Measurements from ENCODE around the gene MAN2A2.
"Not testable (repeated sequence)": the region's sequence is repeated elsewhere in the genome, so short reads cannot be mapped to it uniquely, and the experiment has no call there.

Gene MAN2A2

DNA sequence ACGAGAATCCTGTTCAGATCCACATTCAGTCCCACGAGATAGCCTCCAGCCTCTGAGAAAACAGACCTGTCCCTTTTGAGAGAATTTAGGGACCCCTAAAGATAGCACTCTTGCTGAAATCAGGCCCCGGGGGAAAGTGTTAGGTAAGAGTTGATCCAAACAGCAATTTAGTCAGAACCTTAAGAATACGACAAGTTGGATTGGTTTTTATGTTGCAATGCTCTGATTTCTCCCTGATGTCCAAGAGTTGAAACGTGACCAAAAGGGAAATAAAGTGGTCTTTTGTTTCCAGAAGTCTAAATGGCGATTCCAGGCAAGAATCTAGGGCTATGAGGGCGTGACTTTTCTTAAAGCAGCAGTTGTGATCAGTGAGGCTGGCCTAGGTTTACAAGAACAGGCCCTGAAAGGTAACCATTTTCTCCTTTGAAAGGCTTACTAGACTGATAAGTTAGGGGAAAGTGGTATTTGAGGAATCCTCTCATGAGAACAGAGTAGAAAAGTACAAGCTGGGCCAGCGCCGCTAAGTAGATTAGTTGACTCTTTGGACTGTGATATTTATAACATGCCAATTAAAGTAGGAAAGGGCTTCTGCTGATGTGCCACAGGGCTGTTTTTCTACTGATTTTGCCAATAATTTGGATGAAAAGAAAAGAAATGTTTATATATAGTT is 4.9 kb downstream of the MAN2A2 start:
- H2BK120ac ChIP-seq (ENCODE audit: low read depth, low read length) = no peak overlapping the region
- H4K91ac ChIP-seq (ENCODE audit: low read length) = no peak overlapping the region
- 92% methylated on average over 9 of the region's 9 CpGs for WGBS
- H3K4ac ChIP-seq (ENCODE audit: low read depth in 1 of 2, low read length in 2 of 2) = no peak overlapping the region
- no peak for DNase-seq
- H3K36me3 ChIP-seq (ENCODE audit: control insufficient read depth in 1 of 2, insufficient read depth in 2 of 2, low read depth in 1 of 2, low read length in 2 of 2) = peaks cover 63 to 69% of the 10 kb centered on the region in 2 experiments
- H4K8ac ChIP-seq (ENCODE audit: low read length) = no peak overlapping the region
- H3K27ac ChIP-seq (ENCODE audit: low read length, poor library complexity, severe bottlenecking) = no peak overlapping the region
- H2AK5ac ChIP-seq (ENCODE audit: low read length, severe bottlenecking) = no peak overlapping the region
- H3K4me2 ChIP-seq (ENCODE audit: low read length, poor library complexity, severe bottlenecking) = no peak overlapping the region
- no peak overlapping the region for H2AFZ ChIP-seq (ENCODE audit: low read depth, low read length)
- H3K9me3 ChIP-seq (ENCODE audit: control insufficient read depth, low read length) = no peaks in the 10 kb centered on the region
- no peak overlapping the region for H2BK12ac ChIP-seq (ENCODE audit: low read length in 2 of 2)
- H3K23ac ChIP-seq (ENCODE audit: low read length in 2 of 2) = no peak overlapping the region
- H3K4me3 ChIP-seq (ENCODE audit: insufficient read depth in 1 of 2, low read depth in 1 of 2, low read length in 2 of 2) = no peak overlapping the region
- no peak overlapping the region for H2BK5ac ChIP-seq (ENCODE audit: low read depth, low read length, poor library complexity, severe bottlenecking)
- H3K79me1 ChIP-seq (replicated peaks; ENCODE audit: low read length, poor library complexity, severe bottlenecking) = peaks cover 7% of the 10 kb centered on the region
- H3K18ac ChIP-seq (ENCODE audit: low read depth in 1 of 2, low read length in 2 of 2) = no peak overlapping the region
- no peaks in the 10 kb centered on the region for H3K27me3 ChIP-seq (ENCODE audit: control insufficient read depth in 1 of 2, insufficient read depth in 1 of 2, low read length in 2 of 2)
- peak overlapping the region; percentile 45 for H3K9ac ChIP-seq (ENCODE audit: low read length)
- H2BK15ac ChIP-seq (ENCODE audit: low read depth, poor library complexity, severe bottlenecking) = no peak overlapping the region
- no peak overlapping the region for H3K14ac ChIP-seq (ENCODE audit: low read length in 2 of 2)
- peaks cover 8% of the 10 kb centered on the region for H3K4me1 ChIP-seq (ENCODE audit: control insufficient read depth, insufficient read depth, low read depth, low read length)

DNA sequence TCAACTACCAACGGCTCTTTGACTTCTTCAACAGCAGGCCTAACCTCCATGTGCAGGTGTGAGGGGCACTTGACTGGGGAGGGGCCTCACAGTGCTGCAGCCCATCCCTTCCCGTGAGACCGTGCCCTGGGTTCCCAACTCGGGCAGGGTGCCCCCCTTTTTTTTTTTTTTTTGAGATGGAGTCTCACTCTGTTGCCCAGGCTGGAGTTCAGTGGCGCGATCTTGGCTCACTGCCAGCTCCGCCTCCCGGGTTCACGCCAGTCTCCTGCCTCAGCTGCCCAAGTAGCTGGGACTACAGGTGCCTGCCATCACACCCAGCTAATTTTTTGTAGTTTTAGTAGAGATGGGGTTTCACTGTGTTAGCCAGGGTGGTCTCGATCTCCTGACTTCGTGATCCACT is 6.3 kb downstream of the MAN2A2 start:
- not testable (repeated sequence) for H2BK120ac ChIP-seq (ENCODE audit: low read depth, low read length)

DNA sequence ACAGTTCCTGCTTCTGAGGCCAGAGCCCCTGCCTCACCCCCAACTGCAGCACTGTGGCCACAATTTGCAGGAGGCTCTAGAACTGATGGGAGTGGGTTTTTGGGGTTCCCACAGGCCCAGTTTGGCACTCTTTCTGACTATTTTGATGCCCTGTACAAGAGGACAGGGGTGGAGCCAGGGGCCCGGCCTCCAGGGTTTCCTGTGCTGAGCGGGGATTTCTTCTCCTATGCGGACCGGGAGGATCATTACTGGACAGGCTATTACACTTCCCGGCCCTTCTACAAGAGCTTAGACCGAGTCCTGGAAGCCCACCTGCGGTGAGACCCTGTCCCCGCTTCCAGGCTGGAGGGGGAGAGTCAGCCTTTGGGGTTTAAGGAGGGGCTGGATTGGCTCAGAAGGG is 6.9 kb downstream of the MAN2A2 start:
- Histone ChIP-seq H2AFZ (ENCODE audit: low read depth, low read length) (no peak overlapping the region), H3K14ac (ENCODE audit: low read length in 2 of 2) (no peak overlapping the region), H2AK5ac (ENCODE audit: low read length, severe bottlenecking) (no peak overlapping the region), H3K23ac (ENCODE audit: low read length in 2 of 2) (no peak overlapping the region), H3K4me2 (ENCODE audit: low read length, poor library complexity, severe bottlenecking) (no peak overlapping the region), H4K91ac (ENCODE audit: low read length) (no peak overlapping the region), H3K9me3 (ENCODE audit: control insufficient read depth, low read length) (no peaks in the 10 kb centered on the region), H4K8ac (ENCODE audit: low read length) (no peak overlapping the region), H3K4me1 (ENCODE audit: control insufficient read depth, insufficient read depth, low read depth, low read length) (peaks cover 3% of the 10 kb centered on the region), H3K27me3 (ENCODE audit: control insufficient read depth in 1 of 2, insufficient read depth in 1 of 2, low read length in 2 of 2) (no peaks in the 10 kb centered on the region), H2BK120ac (ENCODE audit: low read depth, low read length) (no peak overlapping the region), H3K9ac (ENCODE audit: low read length) (no peak overlapping the region), H2BK15ac (ENCODE audit: low read depth, poor library complexity, severe bottlenecking) (no peak overlapping the region), H3K4me3 (ENCODE audit: insufficient read depth in 1 of 2, low read depth in 1 of 2, low read length in 2 of 2) (no peak overlapping the region), H2BK5ac (ENCODE audit: low read depth, low read length, poor library complexity, severe bottlenecking) (no peak overlapping the region), H3K4ac (ENCODE audit: low read depth in 1 of 2, low read length in 2 of 2) (no peak overlapping the region), H3K18ac (ENCODE audit: low read depth in 1 of 2, low read length in 2 of 2) (no peak overlapping the region), H3K79me1 (replicated peaks; ENCODE audit: low read length, poor library complexity, severe bottlenecking) (peaks cover 5% of the 10 kb centered on the region), H2BK12ac (ENCODE audit: low read length in 2 of 2) (no peak overlapping the region), H3K27ac (ENCODE audit: low read length, poor library complexity, severe bottlenecking) (no peak overlapping the region), H3K36me3 (ENCODE audit: control insufficient read depth in 1 of 2, insufficient read depth in 2 of 2, low read depth in 1 of 2, low read length in 2 of 2) (peaks cover 79% of the 10 kb centered on the region in 2 experiments)
- WGBS = 98% methylated on average over 8 of the region's 8 CpGs
- DNase-seq = no peak

More for the DNA sequence above, 6.3 kb downstream of the MAN2A2 start:
- not testable (repeated sequence) for H3K4me1 ChIP-seq (ENCODE audit: control insufficient read depth, insufficient read depth, low read depth, low read length); H4K91ac ChIP-seq (ENCODE audit: low read length); H2BK5ac ChIP-seq (ENCODE audit: low read depth, low read length, poor library complexity, severe bottlenecking); H3K27me3 ChIP-seq (ENCODE audit: control insufficient read depth in 1 of 2, insufficient read depth in 1 of 2, low read length in 2 of 2); H3K4ac ChIP-seq (ENCODE audit: low read depth in 1 of 2, low read length in 2 of 2); H2BK15ac ChIP-seq (ENCODE audit: low read depth, poor library complexity, severe bottlenecking); H3K79me1 ChIP-seq (replicated peaks; ENCODE audit: low read length, poor library complexity, severe bottlenecking); H3K9ac ChIP-seq (ENCODE audit: low read length); H3K18ac ChIP-seq (ENCODE audit: low read depth in 1 of 2, low read length in 2 of 2); H3K27ac ChIP-seq (ENCODE audit: low read length, poor library complexity, severe bottlenecking); DNase-seq; H2AFZ ChIP-seq (ENCODE audit: low read depth, low read length); H2BK12ac ChIP-seq (ENCODE audit: low read length in 2 of 2); H3K14ac ChIP-seq (ENCODE audit: low read length in 2 of 2); H3K4me2 ChIP-seq (ENCODE audit: low read length, poor library complexity, severe bottlenecking); H3K23ac ChIP-seq (ENCODE audit: low read length in 2 of 2); H3K9me3 ChIP-seq (ENCODE audit: control insufficient read depth, low read length); H2AK5ac ChIP-seq (ENCODE audit: low read length, severe bottlenecking); H3K4me3 ChIP-seq (ENCODE audit: insufficient read depth in 1 of 2, low read depth in 1 of 2, low read length in 2 of 2); H4K8ac ChIP-seq (ENCODE audit: low read length)
- WGBS = 96% methylated on average over 9 of the region's 11 CpGs
- H3K36me3 ChIP-seq (ENCODE audit: control insufficient read depth in 1 of 2, insufficient read depth in 2 of 2, low read depth in 1 of 2, low read length in 2 of 2) = peaks cover 77 to 79% of the 10 kb centered on the region in 2 experiments

DNA sequence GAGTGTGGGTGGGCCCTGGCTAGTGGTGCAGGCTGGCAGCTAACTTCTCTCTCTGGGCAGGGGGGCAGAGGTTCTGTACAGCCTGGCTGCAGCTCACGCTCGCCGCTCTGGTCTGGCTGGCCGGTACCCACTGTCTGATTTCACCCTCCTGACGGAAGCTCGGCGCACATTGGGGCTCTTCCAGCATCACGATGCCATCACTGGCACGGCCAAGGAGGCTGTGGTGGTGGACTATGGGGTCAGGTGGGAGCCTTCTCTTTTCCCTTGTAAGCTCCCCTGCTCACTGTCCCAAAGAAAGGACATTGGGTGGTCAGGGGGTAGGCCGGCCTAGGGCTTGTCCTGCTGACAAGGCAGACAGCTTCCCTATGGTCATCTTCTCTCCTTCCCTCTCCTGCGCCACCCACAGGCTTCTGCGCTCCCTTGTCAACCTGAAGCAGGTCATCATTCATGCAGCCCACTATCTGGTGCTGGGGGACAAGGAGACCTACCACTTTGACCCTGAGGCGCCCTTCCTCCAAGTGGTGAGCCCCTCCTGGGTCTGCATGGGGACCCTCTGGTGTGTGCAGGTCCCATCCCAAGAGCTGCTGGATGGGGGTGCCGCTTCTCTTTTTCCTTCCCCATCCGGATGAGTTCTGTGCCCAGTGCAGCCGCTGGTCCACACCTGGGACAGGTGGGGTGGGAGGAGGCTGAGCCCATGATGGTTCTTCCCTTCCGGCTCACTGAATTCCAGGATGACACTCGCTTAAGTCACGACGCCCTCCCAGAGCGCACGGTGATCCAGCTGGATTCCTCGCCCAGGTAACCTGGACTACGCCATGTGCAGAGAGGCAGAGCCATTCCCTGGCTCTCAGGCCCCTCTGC is 7.6 kb downstream of the MAN2A2 start:
- 97% methylated on average over 24 of the region's 24 CpGs for WGBS
- Histone ChIP-seq H4K91ac (ENCODE audit: low read length) (no peak overlapping the region), H3K18ac (ENCODE audit: low read depth in 1 of 2, low read length in 2 of 2) (no peak overlapping the region), H3K4me1 (ENCODE audit: control insufficient read depth, insufficient read depth, low read depth, low read length) (peaks cover 9% of the 10 kb centered on the region), H4K8ac (ENCODE audit: low read length) (no peak overlapping the region), H2BK5ac (ENCODE audit: low read depth, low read length, poor library complexity, severe bottlenecking) (no peak overlapping the region), H3K27me3 (ENCODE audit: control insufficient read depth in 1 of 2, insufficient read depth in 1 of 2, low read length in 2 of 2) (no peaks in the 10 kb centered on the region), H2BK12ac (ENCODE audit: low read length in 2 of 2) (no peak overlapping the region), H3K27ac (ENCODE audit: low read length, poor library complexity, severe bottlenecking) (no peak overlapping the region), H3K4me2 (ENCODE audit: low read length, poor library complexity, severe bottlenecking) (no peak overlapping the region), H3K79me1 (replicated peaks; ENCODE audit: low read length, poor library complexity, severe bottlenecking) (no peaks in the 10 kb centered on the region), H3K4me3 (ENCODE audit: insufficient read depth in 1 of 2, low read depth in 1 of 2, low read length in 2 of 2) (no peak overlapping the region), H3K9ac (ENCODE audit: low read length) (no peak overlapping the region), H3K4ac (ENCODE audit: low read depth in 1 of 2, low read length in 2 of 2) (no peak overlapping the region), H2BK120ac (ENCODE audit: low read depth, low read length) (no peak overlapping the region), H3K36me3 (ENCODE audit: control insufficient read depth in 1 of 2, insufficient read depth in 2 of 2, low read depth in 1 of 2, low read length in 2 of 2) (peaks cover 72 to 79% of the 10 kb centered on the region in 2 experiments), H3K23ac (ENCODE audit: low read length in 2 of 2) (no peak overlapping the region), H3K14ac (ENCODE audit: low read length in 2 of 2) (no peak overlapping the region), H2AK5ac (ENCODE audit: low read length, severe bottlenecking) (no peak overlapping the region), H2AFZ (ENCODE audit: low read depth, low read length) (no peak overlapping the region), H2BK15ac (ENCODE audit: low read depth, poor library complexity, severe bottlenecking) (no peak overlapping the region), H3K9me3 (ENCODE audit: control insufficient read depth, low read length) (no peaks in the 10 kb centered on the region)
- DNase-seq = no peak

Data from mesenchymal stem cell (in vitro differentiated cells and primary cell).